Ishikawa (cell line): ENCODE results near the gene KRTAP9-1.

Source experiments
- CEBPB ChIP-seq: IDR thresholded peaks from 2 replicates; pipeline ENCODE4 v1.6.1; 2012
- CREB1 ChIP-seq: IDR thresholded peaks from 2 replicates; pipeline ENCODE4 v1.6.1; 2012; ENCODE audit warnings: low read depth
- EGR1 ChIP-seq: IDR thresholded peaks from 2 replicates; pipeline ENCODE4 v1.6.1; 2012
- EP300 ChIP-seq: IDR thresholded peaks from 2 replicates; pipeline ENCODE4 v1.6.1; 2012; ENCODE audit warnings: borderline replicate concordance
- FOXM1 ChIP-seq: IDR thresholded peaks from 2 replicates; pipeline ENCODE4 v1.6.1; 2012; ENCODE audit warnings: low read depth, borderline replicate concordance
- MAX ChIP-seq: IDR thresholded peaks from 2 replicates; pipeline ENCODE4 v1.6.1; 2012
- NFIC ChIP-seq: IDR thresholded peaks from 2 replicates; pipeline ENCODE4 v1.6.1; 2012
- RAD21 ChIP-seq: IDR thresholded peaks from 2 replicates; pipeline ENCODE4 v1.6.1; 2012; ENCODE audit warnings: low read depth
- REST ChIP-seq: IDR thresholded peaks from 2 replicates; pipeline ENCODE4 v1.6.1; 2012; ENCODE audit warnings: low read depth, mild to moderate bottlenecking
- TAF1 ChIP-seq: IDR thresholded peaks from 2 replicates; pipeline ENCODE4 v1.6.1; 2012; ENCODE audit warnings: low read depth, mild to moderate bottlenecking
- TCF12 ChIP-seq: IDR thresholded peaks from 2 replicates; pipeline ENCODE4 v1.6.1; 2012; ENCODE audit warnings: low read depth
- TEAD4 ChIP-seq: IDR thresholded peaks from 2 replicates; pipeline ENCODE4 v1.6.1; 2012
- USF1 ChIP-seq: IDR thresholded peaks from 2 replicates; pipeline ENCODE4 v1.6.1; 2012
- YY1 ChIP-seq: IDR thresholded peaks from 2 replicates; pipeline ENCODE4 v1.6.1; 2012; ENCODE audit warnings: low read depth
- ZBTB7A ChIP-seq: IDR thresholded peaks from 2 replicates; pipeline ENCODE4 v1.6.1; 2012; ENCODE audit warnings: low read depth

KRTAP9-1 gene

GRCh38 chr17:41151525-41151924 lies 38.2 kb upstream of the KRTAP9-1 start:
- TF ChIP-seq CEBPB (no peak), NFIC (no peak)

- TF ChIP-seq EP300 = no peak
- no peak for TF ChIP-seq RAD21
- TF ChIP-seq TCF12 = no peak
- TF ChIP-seq EGR1 = no peak
- no peak for TF ChIP-seq REST
- no peak for TF ChIP-seq ZBTB7A
- no peak for TF ChIP-seq TAF1
- TF ChIP-seq YY1 = no peak
- no peak for TF ChIP-seq FOXM1
- TF ChIP-seq MAX = no peak
- TF ChIP-seq TEAD4 = no peak
- TF ChIP-seq NFIC = no peak
Observed at GRCh38 chr17:41153856-41154255, 35.8 kb upstream of the KRTAP9-1 start.

- TF ChIP-seq NFIC (no peak), EP300 (no peak), CREB1 (no peak), FOXM1 (no peak), MAX (no peak), RAD21 (no peak), YY1 (no peak), TEAD4 (no peak), EGR1 (no peak), TAF1 (no peak), REST (no peak), ZBTB7A (no peak), TCF12 (no peak), USF1 (no peak), CEBPB (no peak)
Observed at GRCh38 chr17:41160648-41161047, 29.0 kb upstream of the KRTAP9-1 start, which contains the start of gene KRTAP4-4. KRTAP4-4 (minus strand) TSS chr17:41160748; CDS start chr17:41160691, 57 bp downstream.

- TF ChIP-seq NFIC (no peak), TCF12 (no peak), CEBPB (no peak), ZBTB7A (no peak)
Observed at GRCh38 chr17:41163828-41164227, 25.9 kb upstream of the KRTAP9-1 start.

GRCh38 chr17:41167561-41167960 lies 22.1 kb upstream of the KRTAP9-1 start:
- TF ChIP-seq ZBTB7A = no peak
- TF ChIP-seq TAF1 = no peak
- TF ChIP-seq RAD21 = no peak
- TF ChIP-seq YY1 = no peak
- TF ChIP-seq CREB1 = no peak
- no peak for TF ChIP-seq CEBPB
- TF ChIP-seq TCF12 = no peak
- TF ChIP-seq EGR1 = no peak
- TF ChIP-seq USF1 = no peak
- no peak for TF ChIP-seq REST
- TF ChIP-seq TEAD4 = no peak
- no peak for TF ChIP-seq MAX
- TF ChIP-seq FOXM1 = no peak
- TF ChIP-seq EP300 = no peak
- TF ChIP-seq NFIC = no peak
